HG02981 (cell line): ENCODE data around the gene DAP.
"Not testable (repeated sequence)": the region's sequence is repeated elsewhere in the genome, so short reads cannot be mapped to it uniquely, and the experiment has no call there.

ENCODE experiments used
- ATAC-seq: cut with Tn5 transposase; IDR thresholded peaks from one replicate; pipeline ENCODE4 v1.9.1; 2021; ENCODE audit warnings: mild to moderate bottlenecking, moderate library complexity; ENCODE audit not compliant: unreplicated experiment

Gene DAP

GRCh38 chr5:10635867-10636350 is 125.1 kb downstream of the DAP start:
- ATAC-seq = no peak

- peak; percentile 74 for ATAC-seq
Observed at GRCh38 chr5:10635257-10635866, 125.7 kb downstream of the DAP start.

- no peak for ATAC-seq
Observed at GRCh38 chr5:10634562-10634961, 126.5 kb downstream of the DAP start.

GRCh38 chr5:10634050-10634449 is 127.0 kb downstream of the DAP start:
- no peak for ATAC-seq

GRCh38 chr5:10633271-10634049 is 127.6 kb downstream of the DAP start:
- no peak for ATAC-seq

GRCh38 chr5:10632110-10632761 is 128.8 kb downstream of the DAP start:
- ATAC-seq = peak; percentile 38

GRCh38 chr5:10631316-10631996 is 129.6 kb downstream of the DAP start:
- ATAC-seq = peak; percentile 2

- not testable (repeated sequence) for ATAC-seq
Observed at GRCh38 chr5:10630744-10631143, 130.3 kb downstream of the DAP start.

- no peak for ATAC-seq
Observed at GRCh38 chr5:10630126-10630525, 130.9 kb downstream of the DAP start.

- ATAC-seq = no peak
Observed at GRCh38 chr5:10629682-10630081, 131.4 kb downstream of the DAP start.
